ENCODE results near the gene TAS2R1.

DNA sequence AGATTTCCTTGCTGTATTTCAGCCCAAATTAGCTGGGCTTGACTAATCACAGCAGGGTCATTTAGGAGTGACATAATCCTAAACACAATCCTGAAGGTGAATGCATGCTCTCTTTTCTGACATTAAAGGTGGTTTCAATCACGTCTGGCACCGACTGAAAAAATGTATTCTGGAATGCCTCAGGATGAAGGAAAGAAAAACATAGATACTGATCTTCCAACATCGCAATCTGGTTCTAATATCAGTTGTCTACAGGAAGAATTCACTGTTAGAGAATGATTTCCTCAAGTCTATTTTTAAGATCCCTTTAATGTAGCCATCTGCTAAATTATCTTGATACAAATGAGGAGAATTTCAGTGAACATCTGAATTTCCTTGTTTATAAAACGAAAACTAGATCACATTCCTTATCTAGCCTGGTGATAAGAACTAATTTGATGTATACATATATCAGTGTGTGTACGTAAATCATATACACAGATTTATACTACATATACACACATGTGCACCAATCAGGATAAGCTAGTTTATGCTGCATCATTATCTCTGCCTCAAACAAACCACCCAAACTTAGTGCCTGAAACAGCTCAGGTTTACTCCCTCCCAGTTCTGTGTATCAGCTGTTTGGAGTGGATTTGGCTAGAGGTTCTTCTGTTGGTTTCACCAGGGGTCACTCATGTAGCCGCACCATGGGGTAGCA, 31.3 kb upstream of the TAS2R1 start:
- no peak for TF ChIP-seq EZH2 (IDR thresholded peaks at IDR 0.05; ENCODE audit: insufficient read depth, poor library complexity, severe bottlenecking)
- no peak for TF ChIP-seq EZH2phosphoT487 (IDR thresholded peaks at IDR 0.05; ENCODE audit: insufficient read depth, low read depth)

Data from GM23248 (cell line).